HG02763 (cell line): ENCODE data around the gene PRAMEF12.
"Not testable (repeated sequence)": the region's sequence is repeated elsewhere in the genome, so short reads cannot be mapped to it uniquely, and the experiment has no call there.

Source experiments
- ATAC-seq: cut with Tn5 transposase; IDR thresholded peaks from one replicate; pipeline ENCODE4 v1.9.1; 2021; ENCODE audit warnings: mild to moderate bottlenecking, moderate library complexity; ENCODE audit not compliant: unreplicated experiment

PRAMEF12 gene

GRCh38 chr1:12773438-12773837 lies at the start of gene PRAMEF12:
TSS of gene PRAMEF12 (plus strand) at chr1:12773738. CDS start at chr1:12774868, 1,130 bp downstream.
- no peak for ATAC-seq

GRCh38 chr1:12728391-12728790 lies 45.1 kb upstream of the PRAMEF12 start:
- ATAC-seq = no peak

GRCh38 chr1:12730156-12730555 lies 43.4 kb upstream of the PRAMEF12 start:
- no peak for ATAC-seq

DNA sequence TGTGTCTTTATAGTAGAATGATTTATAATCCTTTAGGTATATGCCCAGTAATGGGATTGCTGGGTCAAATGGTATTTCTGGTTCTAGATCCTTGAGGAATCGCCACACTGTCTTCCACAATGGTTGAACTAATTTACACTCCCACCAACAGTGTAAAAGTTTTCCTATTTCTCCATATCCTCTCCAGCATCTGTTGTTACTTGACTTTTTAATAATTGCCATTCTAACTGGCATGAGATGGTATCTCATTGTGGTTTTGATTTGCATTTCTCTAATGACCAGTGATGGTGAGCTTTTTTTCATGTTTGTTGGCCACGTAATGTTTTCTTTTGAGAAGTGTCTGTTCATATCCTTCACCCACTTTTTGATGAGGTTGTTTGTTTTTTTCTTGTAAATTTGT lies 42.5 kb upstream of the PRAMEF12 start:
- ATAC-seq = not testable (repeated sequence)

- no peak for ATAC-seq
These were observed 38.9 kb upstream of the PRAMEF12 start for GRCh38 chr1:12734651-12735050.

GRCh38 chr1:12738934-12739333 lies 34.6 kb upstream of the PRAMEF12 start:
- no peak for ATAC-seq

- no peak for ATAC-seq
These were observed 33.9 kb upstream of the PRAMEF12 start for GRCh38 chr1:12739613-12740012.

GRCh38 chr1:12741946-12742345 lies 31.6 kb upstream of the PRAMEF12 start:
- ATAC-seq = no peak

- ATAC-seq = no peak
These were observed 28.2 kb upstream of the PRAMEF12 start for GRCh38 chr1:12745126-12745991.

DNA sequence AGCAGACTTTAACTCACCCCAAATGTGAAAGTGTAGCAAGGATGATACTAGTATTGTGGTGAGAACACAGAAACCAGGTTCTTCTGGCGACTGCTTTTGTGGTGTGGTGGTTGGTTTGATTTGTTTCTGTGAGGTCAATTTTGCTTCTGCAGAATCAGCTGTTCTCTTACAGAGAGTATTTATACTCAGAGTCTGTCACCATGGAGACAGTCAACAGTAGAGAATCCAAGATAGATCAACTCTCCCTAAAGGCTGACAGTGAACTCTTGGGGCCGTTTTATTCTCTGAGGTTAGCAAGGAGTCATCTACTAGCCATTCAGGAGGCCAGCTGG lies 27.6 kb upstream of the PRAMEF12 start, which contains the start of gene CFAP107:
Gene CFAP107 (plus strand): TSS at position 209 of the 332 bp plus-strand sequence. CDS start 231 bp downstream, outside the sequence.
- ATAC-seq = no peak

GRCh38 chr1:12748778-12749355 lies 24.7 kb upstream of the PRAMEF12 start:
- ATAC-seq = no peak

GRCh38 chr1:12754738-12755137 lies 18.8 kb upstream of the PRAMEF12 start:
- ATAC-seq = no peak

DNA sequence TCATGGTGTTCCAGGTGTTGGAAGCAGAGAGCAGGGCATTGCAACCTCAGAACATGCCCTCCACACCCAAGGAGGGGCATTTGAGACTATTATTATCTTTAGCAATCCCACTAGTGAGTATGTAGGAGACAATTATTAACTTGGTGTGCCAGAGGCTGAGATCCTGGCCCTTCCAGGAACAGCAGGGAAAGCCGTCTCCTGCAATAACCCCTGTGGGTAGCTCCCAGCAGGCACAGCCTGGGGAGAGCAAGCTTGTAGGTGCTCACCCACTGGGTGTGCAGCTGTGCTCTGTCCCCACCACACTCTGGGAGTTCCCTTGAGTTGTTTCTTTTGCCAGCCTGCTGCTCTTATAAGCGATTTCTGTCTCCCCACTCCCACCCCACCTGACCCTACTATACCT lies 17.3 kb upstream of the PRAMEF12 start:
- ATAC-seq = no peak

DNA sequence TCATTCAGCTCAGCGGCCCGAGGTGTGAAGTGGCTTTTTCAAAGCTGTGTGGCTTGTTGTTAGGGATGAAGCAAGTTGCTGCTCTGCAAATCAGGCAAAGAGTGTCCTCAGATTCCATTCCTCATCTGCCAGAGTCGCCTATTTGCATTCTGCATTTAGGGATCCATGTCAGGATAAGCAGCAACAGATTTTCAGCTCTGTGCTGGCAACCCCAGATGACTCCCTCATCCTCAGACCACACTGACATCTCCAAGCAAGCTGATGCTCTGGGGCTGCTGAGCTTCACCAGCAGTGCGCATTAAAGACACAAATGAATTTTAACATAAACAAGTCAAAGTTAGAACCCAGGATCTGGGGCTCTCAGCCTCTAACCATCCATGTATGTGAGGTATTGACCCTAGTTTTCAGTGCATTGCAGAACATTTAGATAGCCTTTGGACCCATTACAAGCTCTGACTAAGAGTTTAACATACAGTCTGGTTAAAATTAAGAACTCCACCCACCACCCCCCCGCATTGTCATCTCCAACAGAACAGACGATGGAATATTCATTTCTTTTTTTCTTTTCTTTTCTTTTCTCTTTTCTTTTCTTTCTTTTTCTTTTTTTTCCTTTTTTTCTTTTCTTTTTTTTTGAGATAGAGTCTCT lies 16.6 kb upstream of the PRAMEF12 start:
- ATAC-seq = no peak

DNA sequence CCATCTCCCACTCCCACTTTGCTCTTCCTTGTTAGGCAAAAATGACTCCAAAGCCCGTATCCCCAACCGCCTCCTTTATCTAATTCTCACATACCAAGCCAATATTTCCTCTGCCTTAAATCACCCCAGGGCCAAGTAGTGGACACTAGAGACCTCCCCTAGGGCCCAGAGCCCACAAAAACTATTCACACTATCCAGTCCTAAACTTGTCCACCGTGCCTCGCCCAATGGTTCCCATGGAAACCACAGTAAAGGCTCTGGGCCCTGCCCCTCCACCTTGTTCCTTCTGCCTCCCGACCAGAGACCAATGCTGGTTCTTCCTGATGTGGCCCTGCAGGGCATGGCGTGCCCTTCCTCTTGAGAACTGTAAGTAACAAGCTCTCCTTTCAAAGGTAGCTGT lies 15.7 kb upstream of the PRAMEF12 start:
- ATAC-seq = no peak

- ATAC-seq = no peak
These were observed 13.2 kb upstream of the PRAMEF12 start for GRCh38 chr1:12760256-12760795.

- no peak for ATAC-seq
These were observed 11.8 kb upstream of the PRAMEF12 start for GRCh38 chr1:12761781-12762180.

GRCh38 chr1:12762766-12763165 lies 10.8 kb upstream of the PRAMEF12 start:
- ATAC-seq = no peak

DNA sequence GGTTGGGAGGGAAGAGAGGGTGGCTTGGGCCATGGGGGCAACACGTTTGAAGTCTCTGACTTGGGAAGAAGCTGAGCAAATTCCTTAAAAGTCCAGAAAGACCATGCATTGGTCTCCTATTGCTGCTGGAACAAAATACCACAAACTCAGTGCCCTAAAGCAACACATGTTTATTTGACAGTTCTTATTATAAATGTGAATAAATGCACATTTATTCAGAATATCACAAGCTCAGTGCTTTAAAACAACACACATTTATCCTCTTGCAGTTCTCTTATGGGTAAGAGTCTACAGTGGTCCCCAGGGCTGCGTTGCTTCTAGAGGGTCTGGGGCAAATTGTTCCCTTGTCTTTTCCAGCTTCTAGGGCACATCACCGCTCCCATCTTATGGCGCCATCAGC lies 10.1 kb upstream of the PRAMEF12 start:
- ATAC-seq = no peak

DNA sequence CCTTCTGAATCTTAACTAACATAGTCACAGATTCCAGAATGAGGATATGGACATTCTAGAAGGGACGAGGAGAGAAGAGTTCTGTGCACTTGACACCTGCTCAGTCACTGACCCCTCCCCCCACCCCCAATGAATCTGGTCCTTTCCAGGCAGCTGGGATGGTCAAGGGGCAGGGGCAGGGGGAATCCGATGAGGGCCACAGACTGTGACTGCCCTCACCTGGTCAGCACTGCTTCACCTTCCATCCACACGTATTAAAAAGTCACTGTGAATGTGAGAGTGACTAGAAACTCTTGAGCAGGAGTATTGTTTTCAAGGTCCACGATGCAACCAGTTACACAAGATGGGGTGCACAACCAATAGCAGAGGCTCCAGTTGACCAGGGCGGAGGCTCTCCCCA lies 9.5 kb upstream of the PRAMEF12 start:
- ATAC-seq = no peak

- ATAC-seq = no peak
These were observed 4.5 kb upstream of the PRAMEF12 start for GRCh38 chr1:12769031-12769430.
